ENCODE results near the gene KCNA1.
"Not testable (repeated sequence)": the region's sequence is repeated elsewhere in the genome, so short reads cannot be mapped to it uniquely, and the experiment has no call there.

The KCNA1 gene

GRCh38 chr12:4909734-4910501, at the start of gene KCNA1:
Gene KCNA1, plus strand, starts transcription at chr12:4909905. Its CDS starts 1,474 bp downstream, at chr12:4911379.
- no peak for DNase-seq (ENCODE audit: low spot score)

DNA sequence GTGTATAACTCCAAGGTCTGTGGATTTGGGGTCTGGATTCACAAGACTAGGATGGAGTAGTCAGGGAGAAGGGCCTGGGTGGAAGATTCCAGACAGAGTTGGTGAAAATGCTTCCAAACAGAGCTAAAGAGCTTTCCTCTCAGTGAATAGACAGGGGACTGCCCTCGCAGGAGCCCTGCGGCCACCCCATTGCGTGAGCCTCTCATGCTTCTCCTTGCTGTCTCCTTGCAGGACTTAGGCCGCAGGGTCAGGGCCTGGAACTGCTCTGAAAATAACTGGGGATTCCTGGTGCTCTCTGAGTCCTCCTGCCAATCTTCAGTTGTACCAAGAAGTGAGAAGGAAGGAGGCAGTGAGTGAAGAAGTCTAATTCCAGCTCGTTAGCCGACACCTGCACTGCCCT, 49.0 kb upstream of the KCNA1 start:
- no peak for DNase-seq (ENCODE audit: low spot score)

DNA sequence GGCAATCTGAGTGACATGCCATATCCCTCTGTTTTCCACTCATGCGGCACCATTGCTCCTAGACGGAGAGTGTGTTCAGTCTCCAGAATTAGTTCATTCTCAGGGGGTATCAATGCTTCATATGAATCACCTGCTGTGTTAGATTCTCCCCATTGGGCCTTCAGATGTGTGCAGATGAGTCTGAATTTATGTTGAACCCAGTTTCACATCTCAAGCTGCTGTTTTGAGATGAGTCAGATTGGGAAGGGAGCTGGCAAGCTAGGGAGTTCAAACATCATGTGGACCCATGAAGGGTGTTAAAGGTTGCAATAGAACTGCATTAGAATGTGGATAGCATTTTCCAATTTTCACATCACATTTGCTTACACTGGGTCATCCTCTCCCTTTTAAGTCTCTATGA, 46.9 kb upstream of the KCNA1 start:
- no peak for DNase-seq (ENCODE audit: low spot score)

- DNase-seq (ENCODE audit: low spot score): no peak
Observed at GRCh38 chr12:4864575-4864974, 45.1 kb upstream of the KCNA1 start.

DNA sequence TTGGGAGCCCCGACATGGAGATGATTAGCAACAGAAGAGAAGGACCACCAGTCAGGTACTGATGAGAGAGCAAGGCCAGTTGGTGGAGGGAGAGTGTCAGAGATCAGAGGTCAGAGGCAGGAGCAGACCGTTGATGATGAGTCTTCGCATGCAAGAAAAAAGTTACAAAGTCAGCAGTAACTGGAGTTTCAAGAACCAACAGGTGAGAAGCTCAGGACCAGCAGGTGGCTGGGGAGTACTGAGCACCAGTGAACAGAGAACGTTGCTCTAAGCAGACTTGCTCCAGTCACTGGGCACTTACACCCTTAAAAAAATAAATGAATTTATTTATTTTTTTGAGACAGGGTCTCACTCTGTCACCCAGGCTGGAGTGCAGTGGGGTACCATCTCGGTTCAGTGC, 44.5 kb upstream of the KCNA1 start:
- DNase-seq (ENCODE audit: low spot score): no peak

GRCh38 chr12:4866299-4866698, 43.4 kb upstream of the KCNA1 start:
- DNase-seq (ENCODE audit: low spot score): peak; percentile 22

GRCh38 chr12:4867384-4867783, 42.3 kb upstream of the KCNA1 start:
- DNase-seq (ENCODE audit: low spot score): no peak

- DNase-seq (ENCODE audit: low spot score): no peak
Observed at GRCh38 chr12:4870423-4870822, 39.3 kb upstream of the KCNA1 start.

DNA sequence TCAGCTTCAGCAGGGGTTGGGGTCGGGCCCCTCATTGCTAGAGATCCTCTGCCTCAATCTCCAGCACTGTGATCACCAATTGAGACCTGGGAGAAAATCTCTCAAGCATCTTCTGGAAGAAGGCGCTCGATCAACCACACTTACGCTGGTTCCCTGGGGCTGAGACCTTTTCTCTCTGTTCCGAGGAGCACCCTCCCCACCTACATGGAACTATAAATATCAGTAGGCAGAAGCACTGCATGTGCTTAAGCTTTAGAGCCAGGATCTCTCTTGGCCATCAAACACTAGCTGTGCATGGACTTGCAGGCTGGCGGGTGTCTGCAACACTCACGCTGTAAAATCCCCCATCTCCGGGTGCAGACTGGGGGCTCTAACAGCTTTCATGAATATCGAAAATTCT, 38.2 kb upstream of the KCNA1 start:
- DNase-seq (ENCODE audit: low spot score): no peak

DNA sequence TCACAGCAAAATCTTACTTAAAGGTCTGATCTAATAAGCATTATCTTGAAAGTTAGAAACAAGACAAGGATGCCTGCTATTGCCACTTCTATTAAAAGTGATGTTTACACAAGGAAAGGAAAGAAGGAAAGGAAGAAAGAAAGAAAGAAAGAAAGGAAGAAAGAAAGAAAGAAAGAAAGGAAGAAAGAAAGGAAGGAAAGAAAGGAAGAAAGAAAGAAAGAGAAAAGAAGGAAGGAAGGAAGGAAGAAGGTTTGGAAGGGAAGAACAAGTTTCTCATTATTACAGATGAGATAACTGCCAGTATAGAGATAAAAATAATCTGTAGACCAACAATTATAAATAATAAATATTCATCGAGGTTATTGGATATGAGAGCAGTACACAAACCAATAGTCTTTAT, 35.8 kb upstream of the KCNA1 start:
- no peak for DNase-seq (ENCODE audit: low spot score)

DNA sequence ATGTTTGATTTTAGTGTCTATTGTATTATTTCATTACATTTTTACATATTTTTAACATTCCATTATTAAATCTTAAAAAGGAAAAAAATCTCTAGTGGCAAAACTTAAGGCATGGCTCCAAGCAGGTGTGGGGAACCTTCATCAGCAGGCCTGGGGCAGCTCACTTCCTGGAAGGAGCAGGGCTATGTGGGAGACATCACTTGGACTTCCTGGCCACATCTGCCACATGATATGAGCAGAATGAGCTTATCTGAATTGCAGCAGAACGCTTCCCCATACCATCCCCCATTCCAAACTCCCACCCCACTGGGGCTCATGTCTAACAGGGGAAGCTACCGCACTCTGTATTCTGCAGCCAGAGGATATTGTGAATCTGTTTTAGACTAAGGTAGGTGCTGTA, 35.0 kb upstream of the KCNA1 start:
- no peak for DNase-seq (ENCODE audit: low spot score)

DNA sequence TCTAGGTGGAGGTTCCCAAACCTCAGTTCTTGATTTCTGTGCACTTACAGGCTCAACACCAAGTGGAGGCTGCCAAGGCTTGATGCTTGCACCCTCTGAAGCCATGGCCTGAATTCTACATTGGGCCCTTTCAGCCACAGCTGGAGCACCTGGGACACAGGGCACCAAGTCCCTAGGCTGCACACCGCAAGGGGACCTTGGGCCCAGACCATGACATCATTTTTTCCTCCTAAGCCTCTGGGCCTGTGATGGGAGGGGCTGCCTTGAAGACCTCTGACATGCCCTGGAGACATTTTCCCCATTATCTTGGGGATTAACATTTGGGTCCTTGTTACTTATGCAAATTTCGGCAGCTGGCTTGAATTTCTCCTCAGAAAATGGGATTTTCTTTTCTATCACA, 30.2 kb upstream of the KCNA1 start:
- DNase-seq (ENCODE audit: low spot score): not testable (repeated sequence)

DNA sequence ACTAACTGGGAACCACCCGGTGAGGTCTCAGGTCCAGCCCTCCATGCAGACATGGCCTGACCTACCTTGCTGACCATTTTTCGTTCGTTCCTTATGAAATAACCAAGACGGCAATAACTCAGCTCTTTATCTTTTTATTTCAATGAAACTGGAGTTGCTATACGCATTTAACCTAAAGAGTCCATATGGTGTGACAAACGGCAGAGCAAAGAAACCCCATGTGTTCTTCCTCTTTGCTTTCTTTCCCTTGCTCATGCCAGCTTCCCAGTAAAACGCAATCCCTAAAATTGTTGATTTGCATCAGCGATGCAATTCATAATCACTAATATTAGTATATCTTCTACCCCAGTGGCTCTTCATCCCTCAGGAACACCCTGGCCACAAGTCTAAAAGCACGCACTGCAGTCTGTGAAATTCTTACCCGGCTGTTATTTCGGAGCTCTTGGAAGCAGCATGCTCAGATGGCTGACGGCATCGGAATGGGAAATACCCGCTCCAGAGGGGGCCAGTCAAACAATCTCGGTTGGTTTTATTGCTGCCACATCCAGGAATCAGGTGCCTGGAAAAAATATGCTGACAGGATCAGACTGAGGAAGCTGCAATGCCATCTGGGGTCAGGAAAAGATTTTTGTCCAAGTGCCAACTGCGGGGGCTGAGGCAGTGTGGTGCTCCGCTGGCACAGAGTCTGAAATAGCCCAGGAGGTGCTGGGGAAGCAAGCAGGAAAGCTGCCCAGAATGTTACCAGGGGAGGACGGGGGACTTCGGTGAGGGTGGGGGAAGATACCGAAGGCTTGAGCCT, 28.2 kb upstream of the KCNA1 start:
- DNase-seq (ENCODE audit: low spot score): no peak

GRCh38 chr12:4891866-4892265, 17.8 kb upstream of the KCNA1 start:
- no peak for DNase-seq (ENCODE audit: low spot score)

DNA sequence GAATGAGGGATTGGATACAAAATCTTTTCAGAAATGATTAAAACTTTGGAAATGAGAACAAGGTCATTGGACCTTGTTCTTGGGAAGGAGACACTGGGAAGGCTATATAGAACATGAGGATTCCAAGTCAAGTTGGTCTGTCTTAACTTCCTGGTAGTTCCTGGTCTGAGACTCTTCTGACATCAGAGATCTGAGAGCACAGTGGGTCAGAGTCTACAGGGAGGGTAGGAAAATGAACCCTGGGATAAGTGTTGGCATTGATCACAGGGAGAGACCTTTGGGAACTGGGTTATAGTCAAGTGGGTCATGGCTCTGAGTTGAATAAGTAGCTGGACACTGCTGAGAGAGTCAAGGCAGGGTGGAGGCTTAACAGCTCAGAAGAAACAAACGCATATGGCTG, 17.3 kb upstream of the KCNA1 start:
- no peak for DNase-seq (ENCODE audit: low spot score)

DNA sequence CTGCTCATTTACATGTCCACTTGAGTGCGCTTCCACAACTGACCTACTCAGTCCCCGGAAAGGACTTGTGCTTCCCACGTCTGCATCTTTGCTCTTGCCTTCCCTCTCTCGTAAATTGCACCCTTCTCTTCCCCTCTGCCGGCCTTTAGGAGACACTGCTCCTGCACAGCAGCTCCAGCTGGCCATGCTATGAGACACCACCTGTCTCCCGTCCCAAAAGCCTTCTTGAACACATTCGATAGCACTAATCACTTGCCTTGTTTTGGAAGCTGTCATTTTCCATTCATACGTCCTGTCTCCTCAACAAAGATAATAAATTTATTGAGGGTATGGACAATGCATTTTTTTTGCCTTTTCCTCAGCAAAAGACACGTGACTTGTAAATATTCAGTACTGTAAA, 15.7 kb upstream of the KCNA1 start:
- no peak for DNase-seq (ENCODE audit: low spot score)

DNA sequence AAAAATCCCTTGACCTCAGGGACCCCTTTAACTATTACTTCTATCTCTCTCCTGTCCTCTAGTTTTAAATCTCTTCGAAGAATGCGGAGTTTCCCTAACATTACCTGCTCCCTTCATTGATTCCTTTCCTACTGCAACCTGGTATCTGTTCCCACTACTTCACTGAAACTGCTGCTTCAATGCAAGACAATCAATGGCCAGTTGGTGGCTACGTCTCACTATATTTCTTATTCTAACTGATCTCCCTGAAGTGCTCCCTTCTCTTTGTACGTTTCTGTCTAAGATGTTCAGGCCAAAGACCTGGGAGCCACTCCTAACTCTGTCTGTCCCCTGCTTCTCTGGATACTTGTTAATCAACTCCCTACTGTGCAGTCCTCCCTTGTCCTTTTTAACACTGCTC, 10.3 kb upstream of the KCNA1 start:
- no peak for DNase-seq (ENCODE audit: low spot score)

DNA sequence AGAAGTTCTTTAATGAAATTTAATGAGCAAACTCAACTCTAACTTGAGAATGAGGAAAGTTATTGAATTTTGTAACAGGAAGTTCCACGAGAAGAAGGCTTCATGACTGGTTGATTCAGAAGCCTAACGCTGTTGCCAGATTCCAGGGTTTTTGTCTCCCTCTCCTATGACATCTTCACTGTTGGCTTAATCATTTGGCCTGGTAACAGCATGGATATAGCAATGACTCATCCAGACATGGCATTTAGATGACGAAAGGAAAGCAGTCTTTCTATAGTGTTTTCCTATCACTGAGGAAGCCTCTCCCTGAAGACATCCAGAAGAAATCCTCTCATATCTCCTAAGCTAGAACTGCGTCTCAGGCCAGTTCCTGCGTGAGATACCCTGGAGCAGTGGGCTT, 9.4 kb upstream of the KCNA1 start:
- no peak for DNase-seq (ENCODE audit: low spot score)

DNA sequence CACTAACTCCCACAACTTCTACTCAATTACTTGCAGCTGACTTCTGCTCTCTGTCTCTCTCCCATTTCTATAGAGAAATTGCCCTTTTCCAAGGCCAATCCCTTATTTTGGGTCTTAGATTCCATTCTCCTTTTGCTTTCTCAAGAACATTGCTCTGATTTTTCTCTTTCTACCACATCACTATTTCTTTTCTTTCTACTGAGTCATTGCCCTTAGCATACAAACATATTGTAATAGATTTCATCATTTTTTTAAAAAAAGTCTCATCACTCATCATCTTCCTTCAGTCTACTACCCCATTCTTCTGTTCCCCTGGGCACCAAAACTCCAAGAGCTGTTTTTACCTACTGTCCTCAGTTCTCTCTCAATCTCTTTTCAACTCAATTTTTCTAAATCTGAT, 4.4 kb upstream of the KCNA1 start:
- no peak for DNase-seq (ENCODE audit: low spot score)

DNA sequence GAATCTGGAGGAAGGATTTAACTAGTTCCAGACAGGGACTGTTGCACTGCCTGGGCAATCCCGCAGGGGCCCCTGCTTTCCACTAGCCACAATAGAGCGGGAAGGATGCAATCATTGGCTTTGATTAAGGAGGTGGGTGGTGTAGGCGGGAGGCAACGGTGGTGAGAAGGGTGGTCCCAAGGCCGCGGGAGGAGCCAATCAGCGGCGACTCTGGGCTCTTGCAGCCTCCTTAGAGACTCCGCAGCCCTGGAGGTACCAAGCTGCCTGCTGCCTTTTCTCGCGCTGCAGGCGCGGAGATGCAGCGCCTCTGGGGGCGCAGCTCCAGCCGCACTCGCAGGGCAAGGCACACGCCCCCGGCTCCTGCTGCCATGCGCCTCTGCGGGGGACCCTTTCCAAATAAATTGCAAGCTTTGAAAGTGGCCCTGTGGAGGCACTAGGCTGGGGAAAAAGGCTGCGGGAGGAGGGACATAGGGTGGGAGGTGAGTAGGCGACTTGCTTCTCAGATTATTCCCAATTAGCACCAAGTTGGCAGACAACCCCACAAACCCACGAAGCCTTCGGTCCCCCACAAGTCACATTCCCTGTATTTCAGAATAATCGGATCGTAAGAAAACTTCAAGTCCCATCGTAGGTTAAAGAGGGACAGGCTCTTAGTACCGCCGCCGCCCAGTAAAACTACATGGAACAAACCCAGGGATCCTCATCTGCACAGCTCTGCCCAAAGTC, 858 bp upstream of the KCNA1 start:
- DNase-seq (ENCODE audit: low spot score): peak; percentile 6

GRCh38 chr12:4909410-4909733, 333 bp upstream of the KCNA1 start:
- no peak for DNase-seq (ENCODE audit: low spot score)

- no peak for DNase-seq (ENCODE audit: low spot score)
Observed at GRCh38 chr12:4910502-4911315, 1.0 kb downstream of the KCNA1 start.
